DOHH2 (cell line): ENCODE measurements around the gene LRRC25.

Experiments used
- H3F3A ChIP-seq: fragments of 200-600 bp; sonication (generic), shearing (Covaris generic); 2 replicates; pipeline ENCODE4 v1.6.0; 2016; ENCODE audit warnings: antibody characterized with exemption, mild to moderate bottlenecking; ENCODE audit not compliant: control insufficient read depth, insufficient read depth
- H3K27ac ChIP-seq: fragments of 200-600 bp; sonication (generic); 2 replicates; pipeline ENCODE4 v1.5.1; 2014; ENCODE audit warnings: low read depth, mild to moderate bottlenecking, low read length, moderate library complexity
- H3K27me3 ChIP-seq: fragments of 200-600 bp; sonication (generic); 2 replicates; pipeline ENCODE4 v1.6.1; 2014; ENCODE audit warnings: mild to moderate bottlenecking, low read length, mixed read lengths; ENCODE audit not compliant: control insufficient read depth
- H3K36me3 ChIP-seq: fragments of 200-600 bp; sonication (generic); 2 replicates; pipeline ENCODE4 v1.6.1; 2014; ENCODE audit warnings: mild to moderate bottlenecking, low read length, moderate library complexity, mixed read lengths; ENCODE audit not compliant: control insufficient read depth
- H3K4me1 ChIP-seq: fragments of 200-600 bp; sonication (generic); 2 replicates; pipeline ENCODE4 v1.6.1; 2014; ENCODE audit warnings: mild to moderate bottlenecking, low read length, mixed read lengths; ENCODE audit not compliant: control insufficient read depth
- H3K4me2 ChIP-seq: fragments of 200-600 bp; sonication (generic); 2 replicates; pipeline ENCODE4 v1.6.0; 2014; ENCODE audit warnings: mild to moderate bottlenecking, low read length, moderate library complexity
- H3K4me3 ChIP-seq: fragments of 200-600 bp; sonication (generic); 2 replicates; pipeline ENCODE4 v1.5.1; 2014; ENCODE audit warnings: mild to moderate bottlenecking, low read length, mixed read lengths
- H3K79me2 ChIP-seq: fragments of 200-600 bp; sonication (generic); 2 replicates; pipeline ENCODE4 v1.6.1; 2014; ENCODE audit warnings: mild to moderate bottlenecking, low read length, mixed read lengths; ENCODE audit not compliant: control insufficient read depth
- H3K9me2 ChIP-seq: fragments of 200-600 bp; sonication (generic); replicated peaks from 2 replicates; pipeline ENCODE4 v1.6.1; 2014; ENCODE audit warnings: mild to moderate bottlenecking, low read length, mixed read lengths; ENCODE audit not compliant: control insufficient read depth
- H3K9me3 ChIP-seq: fragments of 200-600 bp; sonication (generic); 2 replicates; pipeline ENCODE4 v1.6.1; 2014; ENCODE audit warnings: antibody characterized with exemption, low read length, mixed read lengths; ENCODE audit not compliant: control insufficient read depth, insufficient read depth
- H4K20me1 ChIP-seq: fragments of 200-600 bp; sonication (generic); 2 replicates; pipeline ENCODE4 v1.6.0; 2014; ENCODE audit warnings: low read depth, mild to moderate bottlenecking, antibody characterized with exemption, low read length, moderate library complexity; ENCODE audit not compliant: control insufficient read depth, insufficient read depth
- CTCF ChIP-seq: fragments of 200-600 bp; sonication (generic); IDR thresholded peaks from one replicate; pipeline ENCODE4 v1.5.1; 2014; ENCODE audit warnings: antibody characterized with exemption, mild to moderate bottlenecking, low read depth, low read length; ENCODE audit not compliant: poor library complexity, severe bottlenecking
- EZH2phosphoT487 ChIP-seq: fragments of 200-600 bp; sonication (generic); IDR thresholded peaks from 2 replicates; pipeline ENCODE4 v1.6.1; 2017; ENCODE audit warnings: borderline replicate concordance, mild to moderate bottlenecking, antibody characterized with exemption, low read length, moderate library complexity, mixed read lengths

Gene LRRC25

DNA sequence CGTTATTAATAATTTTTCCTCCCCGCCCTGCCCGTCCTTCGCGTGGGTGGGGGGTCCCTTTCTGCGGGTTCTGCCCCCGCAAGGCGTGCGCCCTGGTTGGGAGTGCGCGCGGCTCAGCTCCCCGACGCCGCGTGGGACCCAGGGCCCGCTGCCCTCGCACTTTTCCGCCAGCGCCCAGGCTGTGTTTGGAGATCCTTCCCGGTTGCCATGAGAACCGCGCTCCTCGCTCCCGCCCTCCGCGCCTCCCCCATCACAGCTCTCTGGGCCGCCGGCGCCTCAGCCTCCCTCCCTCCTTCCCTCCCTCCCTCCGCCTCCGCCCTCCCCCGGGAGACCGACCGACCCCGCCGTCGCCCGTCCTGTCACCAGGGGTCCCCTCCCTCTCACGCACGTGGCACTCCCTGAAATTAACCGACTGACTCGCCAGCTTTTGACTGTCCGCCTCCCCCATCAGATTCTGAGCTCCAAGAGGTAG is 19.4 kb upstream of the LRRC25 start:
- Histone ChIP-seq H4K20me1 (no peaks in the 10 kb centered on the region), H3K36me3 (peaks cover 9% of the 10 kb centered on the region), H3K4me2 (peak overlapping the region; percentile 78), H3K9me2 (no peaks in the 10 kb centered on the region), H3K27ac (peak overlapping the region; percentile 87), H3K9me3 (no peaks in the 10 kb centered on the region), H3K4me3 (peak overlapping the region; percentile 90), H3K79me2 (peaks cover 24% of the 10 kb centered on the region), H3K27me3 (no peaks in the 10 kb centered on the region), H3F3A (peaks cover 31% of the 10 kb centered on the region), H3K4me1 (peaks cover 61% of the 10 kb centered on the region)
- TF ChIP-seq CTCF (no peak), EZH2phosphoT487 (no peak)

- H3K36me3 ChIP-seq: peaks cover 5% of the 10 kb centered on the region
- H3K79me2 ChIP-seq: peaks cover 9% of the 10 kb centered on the region
- H3K9me2 ChIP-seq: no peaks in the 10 kb centered on the region
- no peak for TF ChIP-seq EZH2phosphoT487
- TF ChIP-seq CTCF: no peak
- peaks cover 54% of the 10 kb centered on the region for H3K4me1 ChIP-seq
- peak overlapping the region; percentile 87 for H3K27ac ChIP-seq
- no peaks in the 10 kb centered on the region for H3K9me3 ChIP-seq
- no peaks in the 10 kb centered on the region for H4K20me1 ChIP-seq
- peak overlapping the region; percentile 78 for H3K4me2 ChIP-seq
- H3K4me3 ChIP-seq: peak overlapping the region; percentile 90
- peaks cover 25% of the 10 kb centered on the region for H3F3A ChIP-seq
- H3K27me3 ChIP-seq: no peaks in the 10 kb centered on the region
These were observed 17.9 kb upstream of the LRRC25 start for GRCh38 chr19:18415178-18415867.

- Histone ChIP-seq H3K4me3 (peak overlapping the region; percentile 90), H3K27me3 (no peaks in the 10 kb centered on the region), H3K4me2 (peak overlapping the region; percentile 78), H3K4me1 (peaks cover 56% of the 10 kb centered on the region), H3K79me2 (peaks cover 2% of the 10 kb centered on the region), H3K27ac (peak overlapping the region; percentile 87), H3K36me3 (no peaks in the 10 kb centered on the region), H3K9me3 (no peaks in the 10 kb centered on the region), H3F3A (peaks cover 25% of the 10 kb centered on the region), H4K20me1 (no peaks in the 10 kb centered on the region), H3K9me2 (no peaks in the 10 kb centered on the region)
- TF ChIP-seq CTCF (no peak), EZH2phosphoT487 (no peak)
These were observed 17.2 kb upstream of the LRRC25 start for GRCh38 chr19:18414504-18415177.
